PFSK-1 (cell line): ENCODE measurements around the gene PROX2.

ENCODE experiments used
- FOXP2 ChIP-seq: optimal IDR thresholded peaks from 2 replicates; pipeline ENCODE3; 2011; ENCODE audit warnings: borderline replicate concordance, control low read depth, inconsistent platforms; ENCODE audit not compliant: insufficient read depth; ENCODE audit errors: extremely low read length, extremely low read depth
- POLR2AphosphoS5 ChIP-seq: IDR thresholded peaks from 2 replicates; pipeline ENCODE4 v1.6.1; 2012; ENCODE audit warnings: low read depth, mild to moderate bottlenecking, control low read depth, low read length, moderate library complexity
- REST ChIP-seq, 2 experiments: IDR thresholded peaks; 2 replicates each; pipeline versions ENCODE4 v1.6.1 to v1.8.0; 2011 to 2012; ENCODE audit warnings: low read depth in 2 of 2, low read length in 2 of 2, control low read depth in 1 of 2, inconsistent platforms in 1 of 2, mild to moderate bottlenecking in 1 of 2, moderate library complexity in 1 of 2; ENCODE audit not compliant: insufficient read depth in 1 of 2

DNA sequence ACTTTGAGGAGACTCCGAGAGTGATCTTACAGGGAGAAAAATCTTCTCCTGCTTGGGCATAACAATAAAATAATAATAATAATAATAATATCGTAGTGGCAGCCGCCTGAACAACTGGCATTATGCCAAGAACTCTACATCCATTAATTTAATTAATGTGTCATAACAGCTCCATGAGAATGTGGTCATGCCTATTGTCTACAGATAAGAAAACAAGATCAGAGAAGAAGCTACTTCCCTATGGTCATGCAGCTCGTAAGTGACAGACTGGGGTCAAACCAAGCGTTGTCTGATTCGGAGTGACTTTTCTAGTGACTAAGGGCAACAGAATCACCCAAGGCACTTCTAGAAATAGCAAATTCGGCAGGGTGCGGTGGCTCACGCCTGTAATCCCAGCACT is 11.7 kb downstream of the PROX2 start:
- no peak for TF ChIP-seq FOXP2
- no peak for TF ChIP-seq POLR2AphosphoS5
- no peak for TF ChIP-seq REST (IDR thresholded peaks at IDR 0.05; ENCODE audit: insufficient read depth in 1 of 2, low read depth in 2 of 2, low read length in 2 of 2)
